ENCODE results near the gene SLC45A1.

Gene SLC45A1

DNA sequence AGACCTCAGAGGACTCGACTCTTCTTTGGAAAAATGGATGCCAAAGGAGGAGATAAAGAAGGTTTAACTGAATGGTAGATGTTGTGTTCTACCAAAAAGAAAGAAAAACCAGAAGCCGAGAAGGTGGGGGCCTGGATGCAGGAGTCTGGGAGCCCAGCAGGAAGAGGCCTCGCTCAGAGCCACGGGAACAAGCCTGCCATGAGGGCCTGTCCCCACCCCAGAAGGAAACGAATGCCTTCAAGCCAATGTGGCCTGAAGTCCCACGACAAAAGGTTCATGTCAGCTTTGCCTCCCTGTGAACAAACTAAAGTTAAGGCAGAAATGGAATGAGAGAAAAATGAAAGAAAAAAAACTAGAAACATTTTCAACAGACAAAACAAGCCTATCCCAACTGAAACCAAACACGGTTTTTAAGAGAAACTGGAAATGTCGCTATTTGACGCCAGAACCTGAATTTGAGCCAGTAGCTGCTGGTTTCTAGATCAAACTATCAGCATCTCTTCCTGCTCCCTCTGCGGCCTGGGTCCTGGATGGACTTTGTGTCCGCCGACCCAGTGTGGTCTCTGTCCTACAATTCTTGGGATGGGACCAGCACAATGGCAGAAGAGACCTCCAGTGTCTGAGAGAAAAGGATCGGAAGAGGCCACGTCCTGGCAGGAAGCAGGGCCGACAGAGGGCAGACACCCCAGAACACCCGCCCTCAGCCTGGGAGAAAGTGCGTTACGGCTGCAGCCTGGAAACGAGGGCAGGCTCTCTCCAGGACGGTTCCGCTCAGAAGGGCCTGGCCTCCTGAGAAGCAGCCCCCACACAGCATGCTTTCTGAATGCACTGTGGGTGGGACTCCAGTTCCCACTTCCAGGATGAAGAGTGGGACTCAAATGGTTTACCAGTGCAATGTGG is 35.2 kb downstream of the SLC45A1 start:
- DNase-seq (ENCODE audit: low read depth) = no peak

GRCh38 chr1:8354038-8354437 is 36.1 kb downstream of the SLC45A1 start:
- DNase-seq (ENCODE audit: low read depth) = no peak

DNA sequence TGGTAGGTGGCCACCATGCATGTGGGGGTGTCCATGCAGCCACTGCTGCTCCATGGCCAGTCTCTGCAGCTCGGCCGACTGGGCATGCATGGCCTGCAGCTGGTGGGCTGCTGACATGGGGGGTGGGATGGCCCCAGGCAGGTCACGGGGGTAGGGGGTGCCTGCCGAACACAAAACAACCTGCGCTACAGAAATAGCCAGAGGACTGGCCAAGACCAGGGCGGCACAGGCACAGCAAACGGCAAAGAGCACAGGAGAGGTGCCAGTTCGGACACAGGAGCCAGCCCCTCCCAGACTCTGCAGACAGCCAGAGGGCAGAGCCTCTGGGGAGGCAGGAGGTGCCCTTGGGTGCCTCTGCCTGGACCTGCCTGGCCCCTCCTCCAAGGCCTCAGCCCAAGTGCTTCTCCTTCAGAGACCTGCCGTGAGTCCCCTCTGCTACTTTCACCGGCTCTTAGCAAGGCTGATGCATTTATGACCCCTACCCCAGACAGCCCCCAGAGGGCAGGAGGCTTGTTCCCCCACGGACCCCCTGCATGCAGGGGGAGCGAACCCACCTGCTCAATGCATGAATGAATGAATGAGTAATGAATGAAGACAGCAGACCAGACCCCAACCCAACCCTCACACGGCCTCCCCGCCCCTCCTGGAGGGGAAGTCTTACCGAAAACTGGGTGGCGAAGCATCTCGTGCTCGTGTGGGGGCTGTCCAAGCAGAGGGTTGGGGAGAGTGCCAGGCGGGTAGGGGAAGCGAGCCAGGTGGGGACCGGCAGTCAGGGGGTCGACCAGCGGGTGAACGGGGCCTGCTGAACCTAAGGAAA is 37.7 kb downstream of the SLC45A1 start:
- no peak for DNase-seq (ENCODE audit: low read depth)

GRCh38 chr1:8356256-8357209 is 38.6 kb downstream of the SLC45A1 start:
- no peak for DNase-seq (ENCODE audit: low read depth)

DNA sequence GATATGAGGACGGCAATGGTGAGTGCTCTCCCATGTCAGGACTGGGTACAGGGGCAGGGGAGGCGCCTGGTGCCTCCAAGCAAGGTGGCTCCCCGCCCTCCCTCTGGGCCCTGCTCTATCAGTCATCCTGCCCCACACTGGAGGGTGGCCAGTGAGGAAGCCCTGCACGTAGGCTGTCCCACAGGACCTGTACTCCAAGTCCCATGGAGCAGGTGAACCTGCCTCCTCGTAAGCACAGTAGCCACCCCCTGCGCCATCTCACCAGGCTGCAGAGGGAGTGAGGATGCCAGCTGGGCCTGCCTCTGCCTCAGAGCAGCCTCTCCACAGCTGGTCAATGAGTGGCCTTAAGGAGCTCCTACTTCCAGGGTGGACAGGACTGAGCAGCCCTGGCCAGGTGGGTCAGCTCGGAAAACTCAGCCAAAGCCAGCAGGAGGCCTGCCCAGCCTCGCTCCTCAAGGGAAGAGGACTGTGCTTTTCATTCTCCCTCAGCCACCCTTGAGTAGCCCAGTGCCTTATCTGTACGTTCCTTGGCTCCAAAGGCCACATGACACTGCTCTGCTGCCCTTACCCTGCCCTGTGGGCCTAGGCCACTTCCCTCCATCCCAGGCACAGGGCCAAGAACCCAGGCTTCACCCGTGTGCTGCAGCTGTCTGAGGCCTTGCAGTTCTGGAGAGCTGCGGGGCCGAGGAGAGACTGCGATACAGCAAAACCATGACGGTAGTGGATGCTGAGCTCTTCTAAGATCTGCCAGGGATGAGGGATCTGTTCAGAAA is 39.6 kb downstream of the SLC45A1 start:
- no peak for DNase-seq (ENCODE audit: low read depth)

DNA sequence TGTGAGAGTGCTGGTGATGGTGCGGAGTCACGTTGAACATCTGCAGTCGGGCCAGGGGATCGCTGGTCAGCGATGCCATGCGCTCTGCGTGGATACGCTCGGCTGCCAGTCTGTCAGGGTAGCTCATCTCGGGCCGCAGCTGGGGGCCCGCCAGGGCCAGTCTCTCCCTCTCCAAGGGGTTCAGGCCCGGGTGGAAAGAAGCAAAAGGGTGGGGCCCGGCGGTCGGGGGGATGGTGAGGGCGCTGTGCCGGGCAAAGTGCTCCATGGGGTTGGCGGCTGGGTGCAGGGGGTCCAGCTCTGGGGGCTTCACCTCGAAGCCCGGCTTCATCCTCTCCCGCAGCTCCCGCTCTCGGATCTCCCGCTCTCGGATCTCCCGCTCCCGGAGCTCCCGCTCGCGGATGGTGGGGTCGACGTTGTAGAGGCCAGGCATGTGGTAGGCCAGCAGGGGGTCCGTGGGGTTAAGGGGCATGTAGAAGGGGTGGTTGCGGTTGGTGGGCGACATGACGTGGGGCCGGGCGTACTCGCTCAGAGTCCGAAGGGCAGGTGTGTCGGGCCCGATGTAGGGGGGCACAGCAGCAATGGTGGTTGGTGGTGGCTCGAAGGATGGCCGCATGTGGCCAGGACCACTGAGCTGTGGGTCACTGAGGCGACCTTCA is 40.5 kb downstream of the SLC45A1 start:
- DNase-seq (ENCODE audit: low read depth) = no peak

DNA sequence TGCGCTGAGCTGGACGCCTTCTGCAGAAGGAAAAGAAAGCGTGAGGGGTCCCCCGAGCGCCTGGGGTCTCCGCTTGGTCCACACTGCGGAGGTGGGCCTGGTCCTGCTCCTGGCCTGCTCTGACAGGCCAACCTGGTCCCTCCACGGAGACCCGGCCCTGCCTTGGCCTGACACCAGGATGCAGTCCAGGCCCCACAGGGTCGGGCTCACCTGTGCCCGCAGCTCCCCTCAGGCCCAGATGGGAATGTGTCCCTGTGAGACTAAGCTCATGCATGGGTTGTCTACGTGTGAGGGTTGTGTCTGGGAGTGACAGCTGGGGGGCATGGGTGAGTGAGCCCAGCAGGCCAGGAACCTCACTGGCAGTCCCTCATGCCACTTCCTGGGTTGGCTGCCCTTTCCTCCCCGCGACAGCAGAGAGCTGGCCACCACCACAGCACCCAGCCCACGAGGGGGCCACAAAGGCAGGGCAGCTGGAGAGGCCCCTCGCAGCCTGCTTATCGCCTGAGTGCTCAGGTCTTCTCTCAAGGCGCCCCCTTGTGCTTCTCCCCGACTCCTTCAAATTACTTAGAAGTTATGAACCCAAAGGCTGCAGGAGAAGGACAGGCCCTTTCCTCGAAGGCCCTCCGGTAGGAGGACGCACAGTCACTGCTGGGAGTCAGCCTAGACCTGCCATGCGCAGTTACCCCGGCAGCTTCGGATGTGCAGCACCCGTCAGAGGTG is 41.1 kb downstream of the SLC45A1 start:
- no peak for DNase-seq (ENCODE audit: low read depth)

DNA sequence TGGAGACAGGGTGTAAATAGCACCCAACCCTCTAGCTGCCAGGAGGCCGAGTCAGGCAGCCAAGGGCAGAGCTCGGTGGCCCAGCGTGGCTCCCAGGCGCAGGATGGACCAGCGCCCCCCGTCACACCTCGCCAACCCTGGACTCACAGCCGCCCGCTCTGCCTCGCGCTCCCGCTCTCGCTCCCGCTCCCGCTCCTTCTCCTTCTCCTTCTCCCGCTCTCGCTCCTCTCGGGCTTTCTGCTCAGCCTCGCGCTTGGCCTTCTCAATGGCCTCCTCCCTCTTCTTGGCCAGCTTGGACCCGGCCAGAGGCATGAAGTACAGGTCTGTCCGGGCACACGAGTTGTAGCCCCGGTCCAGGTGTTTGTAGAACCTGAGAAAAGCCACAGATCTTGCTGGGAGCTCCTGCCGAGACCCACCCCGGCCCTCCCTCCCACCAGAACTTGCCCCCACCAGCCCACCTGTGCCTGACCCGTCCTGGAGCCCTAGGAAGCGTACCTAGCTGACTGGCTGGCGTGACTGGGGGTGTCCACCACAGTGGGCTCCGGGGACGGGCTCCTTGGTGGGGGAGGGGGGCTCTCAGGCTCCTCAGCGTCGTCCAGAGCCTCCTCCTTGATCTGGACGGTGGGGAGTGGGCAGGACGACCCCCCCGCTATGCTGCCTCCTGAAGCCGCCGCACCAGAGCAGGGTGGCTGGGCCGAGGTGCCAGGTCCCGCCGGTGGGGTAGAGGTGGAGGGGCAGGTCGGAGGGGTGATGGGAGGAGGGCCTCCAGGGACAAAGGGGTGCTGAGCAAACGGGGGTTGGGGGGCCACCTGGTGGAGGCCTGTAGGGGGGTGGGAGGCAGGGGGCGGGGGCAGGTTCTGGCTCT is 41.9 kb downstream of the SLC45A1 start:
- DNase-seq (ENCODE audit: low read depth) = no peak

GRCh38 chr1:8360493-8361197 is 42.7 kb downstream of the SLC45A1 start:
- DNase-seq (ENCODE audit: low read depth) = no peak

DNA sequence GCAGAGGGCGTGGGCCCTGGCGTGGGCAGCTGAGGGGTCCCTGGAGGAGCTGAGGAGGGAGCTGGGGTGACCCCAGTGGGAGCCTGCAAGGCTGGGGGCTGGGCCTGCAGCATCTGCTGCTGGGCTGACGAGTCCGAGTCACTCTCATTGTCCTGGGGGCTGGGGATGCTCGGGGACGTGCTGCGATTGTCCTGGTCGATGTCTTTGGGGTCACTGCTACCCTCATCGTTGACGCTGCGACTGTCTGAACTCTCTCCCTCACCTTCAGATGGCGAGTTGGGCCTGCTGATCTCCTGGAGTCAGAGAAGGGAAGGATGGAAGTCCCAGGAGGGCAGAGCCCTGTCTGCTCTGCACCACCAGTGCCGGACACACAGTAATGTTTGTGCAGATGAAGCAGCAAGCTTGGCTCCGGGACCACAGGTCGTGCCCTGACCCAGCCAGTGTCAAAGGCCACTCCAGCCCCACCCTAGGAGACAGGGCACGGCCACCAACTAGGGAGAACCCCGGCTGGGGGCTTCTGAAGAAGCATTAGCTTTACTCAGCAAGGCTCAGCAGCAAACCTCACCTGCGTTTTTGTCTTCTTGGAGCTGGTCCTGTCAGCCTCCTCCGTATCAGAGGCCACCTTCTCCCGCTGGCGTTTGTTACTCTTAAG is 43.4 kb downstream of the SLC45A1 start:
- no peak for DNase-seq (ENCODE audit: low read depth)

DNA sequence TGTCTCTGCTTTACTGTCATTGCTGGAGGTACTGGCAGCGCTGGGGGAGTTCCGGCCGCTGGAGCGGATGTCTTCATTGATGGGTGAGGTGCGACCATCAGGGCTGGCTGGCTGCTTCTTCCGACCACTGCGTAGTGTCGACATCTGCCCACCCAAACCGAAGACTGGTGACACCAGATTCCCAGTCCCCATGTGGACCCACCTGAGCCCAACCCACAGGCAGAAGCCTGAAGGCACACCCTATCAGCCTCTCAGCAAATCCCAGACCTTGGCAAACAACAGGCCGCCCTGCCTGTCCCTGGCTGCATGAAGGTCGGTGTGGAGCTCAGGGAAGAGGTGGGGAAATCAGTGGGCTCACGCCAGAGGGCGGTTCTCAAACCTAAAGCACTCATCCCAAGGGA is 44.8 kb downstream of the SLC45A1 start:
- no peak for DNase-seq (ENCODE audit: low read depth)

DNA sequence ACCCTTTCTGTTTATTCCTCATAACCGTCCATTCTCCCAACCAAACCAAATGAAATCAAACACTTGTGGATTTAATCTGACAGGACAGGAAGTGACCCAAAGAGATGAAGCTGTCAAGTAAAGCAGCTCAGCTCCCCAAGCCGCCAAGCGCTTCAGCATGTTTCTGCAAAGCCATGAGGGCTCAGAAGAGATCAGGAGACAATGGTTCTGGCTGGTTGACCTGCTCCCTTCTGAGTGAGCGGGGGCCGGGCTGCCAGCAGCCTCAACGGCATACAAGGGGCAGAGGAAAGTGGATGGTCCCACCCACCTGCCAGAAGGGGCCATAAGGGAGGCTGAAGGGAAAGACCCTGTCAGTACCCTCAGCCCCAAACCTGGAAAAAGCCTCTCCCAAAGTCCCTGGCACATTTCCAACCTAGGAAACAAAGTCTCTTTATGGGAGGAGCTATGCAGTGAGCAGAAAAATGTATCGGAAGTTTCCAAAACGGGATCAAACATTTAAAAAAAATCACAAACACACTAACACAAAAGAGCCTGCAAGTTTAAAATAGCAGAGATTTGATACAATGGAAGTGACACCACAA is 45.4 kb downstream of the SLC45A1 start:
- DNase-seq (ENCODE audit: low read depth) = no peak

DNA sequence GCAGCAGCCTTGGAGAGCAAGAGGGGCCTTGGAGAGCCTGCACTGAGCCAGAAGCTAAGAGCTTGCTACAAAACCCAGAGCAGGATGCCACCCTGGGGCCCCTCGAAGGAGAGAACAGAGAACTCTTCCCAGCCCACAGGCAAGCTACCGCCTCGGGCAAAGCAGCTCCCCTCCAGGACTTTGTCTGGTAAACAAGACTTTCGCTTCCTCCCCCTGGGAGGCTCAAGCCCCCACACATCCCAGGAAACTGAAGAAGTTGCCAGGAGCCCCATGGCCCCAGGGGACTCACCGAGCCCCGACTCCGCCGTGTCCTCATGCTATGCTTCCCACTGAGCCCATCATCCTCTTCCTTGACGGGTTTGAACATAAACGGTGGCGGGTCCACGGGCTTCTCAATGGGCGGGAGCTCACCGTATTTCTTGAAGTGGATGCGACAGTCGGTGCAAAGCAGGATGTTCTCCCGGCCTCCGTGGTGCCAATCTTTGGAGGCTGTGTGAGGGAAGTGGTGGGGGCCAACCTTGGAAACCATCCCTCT is 45.9 kb downstream of the SLC45A1 start:
- no peak for DNase-seq (ENCODE audit: low read depth)

DNA sequence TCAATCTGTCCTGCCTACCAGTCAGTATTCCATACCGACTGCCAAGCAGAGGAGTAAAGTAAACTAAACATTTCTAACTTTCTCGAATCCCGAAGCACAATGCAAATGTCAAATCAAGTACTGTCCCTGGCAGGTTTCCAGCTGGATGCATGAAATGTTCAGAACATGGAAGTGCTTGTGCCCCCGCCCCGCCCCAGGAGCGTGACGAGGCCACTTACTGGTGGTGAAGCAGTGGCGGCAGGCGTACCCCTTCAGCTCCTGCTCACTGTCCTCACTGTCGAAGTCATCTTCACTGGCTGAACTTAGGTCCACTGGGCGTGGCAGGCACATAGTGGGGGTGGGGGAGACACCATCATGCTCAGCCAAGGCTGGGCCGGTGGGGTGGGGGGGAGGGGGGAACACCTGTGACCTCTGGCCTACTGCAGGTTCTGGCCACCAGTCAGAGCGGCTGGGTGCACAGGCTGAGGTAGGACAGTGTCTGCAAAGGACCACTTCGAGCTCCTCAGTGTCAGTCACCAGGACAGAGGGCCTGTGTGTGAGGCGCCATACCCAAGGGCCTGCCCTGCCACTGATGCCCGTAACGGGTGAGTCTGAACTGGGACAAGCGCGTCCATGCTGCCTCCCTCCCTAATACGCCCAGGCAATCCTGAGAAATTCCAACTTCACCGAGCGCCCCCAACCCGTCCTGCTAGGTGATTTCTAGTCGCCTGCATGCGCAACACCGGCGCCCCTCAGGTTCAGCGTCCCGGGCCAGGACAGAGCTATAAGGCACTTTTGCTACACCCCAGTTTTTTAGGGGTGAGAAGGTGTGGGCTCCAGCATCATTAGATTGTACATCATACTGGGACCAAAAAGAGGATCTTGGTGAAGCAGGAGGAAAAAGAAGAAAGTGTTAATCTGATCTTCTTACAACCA is 46.9 kb downstream of the SLC45A1 start:
- DNase-seq (ENCODE audit: low read depth) = no peak

DNA sequence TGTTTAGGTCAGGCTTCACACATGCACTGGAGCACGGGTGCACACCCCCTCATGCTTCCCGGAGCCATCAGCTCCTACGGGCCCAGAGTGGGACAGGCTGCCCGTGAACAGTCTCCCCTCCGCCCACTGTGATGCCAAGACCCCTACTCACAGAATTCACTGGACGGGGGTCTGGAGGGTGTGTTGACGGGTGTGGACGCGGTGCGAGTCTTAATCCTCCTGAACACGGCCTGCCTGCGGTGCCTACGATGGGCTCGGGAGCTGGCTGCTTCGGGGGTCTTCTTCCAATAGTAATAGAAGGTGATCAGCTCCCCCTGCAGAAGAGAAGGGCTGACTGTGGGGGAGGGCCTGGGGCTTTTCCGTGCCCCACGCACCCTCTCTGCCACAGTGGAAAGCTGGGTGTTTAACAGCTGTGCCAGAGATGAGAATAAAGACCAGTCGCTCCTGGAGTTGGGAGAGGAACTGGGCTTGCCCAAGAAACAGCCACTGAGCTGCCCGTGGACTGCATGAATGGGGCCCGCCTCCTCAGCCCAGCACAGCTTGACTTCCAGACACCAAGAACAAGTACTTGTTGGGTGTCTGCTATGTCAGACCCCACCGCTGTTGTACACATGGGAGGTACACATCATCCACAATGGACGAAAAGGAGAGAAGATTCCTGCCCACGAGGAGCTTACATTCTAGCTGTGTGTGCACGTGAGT is 47.9 kb downstream of the SLC45A1 start:
- DNase-seq (ENCODE audit: low read depth) = no peak

Data from activated T-cell treated with anti-CD3 and anti-CD28 coated beads for 1 hour (primary cell).